Measurements from ENCODE around the gene USP3. TPM values are rescaled to one million over a fixed set of nuclear protein-coding genes. Genes with fewer than 3 reads are reported as not detected.

Gene USP3
- total and polyA plus RNA-seq, 2 of the 13 experiments (the other 11 are each of a cell fraction or from before 2014, with no cell fraction given), result 14.3 to 61.2 TPM

GRCh38 chr15:63599401-63600000, 95.1 kb downstream of the USP3 start (continued):
- TF ChIP-seq KIAA2018 (CRISPR knock-in tag; IDR thresholded peaks at IDR 0.05; ENCODE audit: borderline replicate concordance) (no peak), ZNF570 (CRISPR knock-in tag; IDR thresholded peaks at IDR 0.05; ENCODE audit: borderline replicate concordance) (no peak), RBAK (CRISPR knock-in tag; IDR thresholded peaks at IDR 0.05) (no peak; the same call in 1 of the 2 replicates), ZBTB40 (IDR thresholded peaks at IDR 0.05) (no peak), ZBTB40 (CRISPR knock-in tag; IDR thresholded peaks at IDR 0.05) (no peak), MNT (IDR thresholded peaks at IDR 0.05) (no peak), SIN3B (IDR thresholded peaks at IDR 0.05; ENCODE audit: low read length) (no peak), E2F5 (CRISPR knock-in tag; conservative IDR thresholded peaks at IDR 0.05) (no peak)

Data from HepG2 (cell line).